T1000 (cell line): ENCODE data around the gene BARX2.
"Not testable (repeated sequence)": the region's sequence is repeated elsewhere in the genome, so short reads cannot be mapped to it uniquely, and the experiment has no call there.

Source experiments
- DNase-seq: peaks from one replicate; lab custom pipeline; 2025; ENCODE audit warnings: mixed read lengths; lab: John Stamatoyannopoulos, UW

The BARX2 gene

GRCh38 chr11:129375751-129376657, at the start of gene BARX2:
Gene BARX2, plus strand, starts transcription at chr11:129375848. Its CDS starts 188 bp downstream, at chr11:129376036.
- no peak for DNase-seq

GRCh38 chr11:129326921-129327320, 48.7 kb upstream of the BARX2 start:
- no peak for DNase-seq

- DNase-seq = not testable (repeated sequence)
Measured at GRCh38 chr11:129327708-129328107, 47.9 kb upstream of the BARX2 start.

GRCh38 chr11:129328756-129329155, 46.9 kb upstream of the BARX2 start:
- no peak for DNase-seq

- no peak for DNase-seq
Measured at GRCh38 chr11:129331217-129331616, 44.4 kb upstream of the BARX2 start.

GRCh38 chr11:129331871-129332274, 43.8 kb upstream of the BARX2 start:
- peak; percentile 40 for DNase-seq

GRCh38 chr11:129333873-129334272, 41.8 kb upstream of the BARX2 start:
- DNase-seq = no peak

GRCh38 chr11:129344301-129344940, 31.2 kb upstream of the BARX2 start:
- DNase-seq = not testable (repeated sequence)

- no peak for DNase-seq
Measured at GRCh38 chr11:129346916-129347315, 28.7 kb upstream of the BARX2 start.

- no peak for DNase-seq
Measured at GRCh38 chr11:129348813-129349212, 26.8 kb upstream of the BARX2 start.

- DNase-seq = no peak
Measured at GRCh38 chr11:129352676-129353075, 23.0 kb upstream of the BARX2 start.

GRCh38 chr11:129354691-129355090, 21.0 kb upstream of the BARX2 start:
- DNase-seq = no peak

- no peak for DNase-seq
Measured at GRCh38 chr11:129359748-129360147, 15.9 kb upstream of the BARX2 start.

- no peak for DNase-seq
Measured at GRCh38 chr11:129364143-129364654, 11.4 kb upstream of the BARX2 start.

- no peak for DNase-seq
Measured at GRCh38 chr11:129365816-129366215, 9.8 kb upstream of the BARX2 start.

- DNase-seq = no peak
Measured at GRCh38 chr11:129366737-129367597, 8.7 kb upstream of the BARX2 start.

- DNase-seq = no peak
Measured at GRCh38 chr11:129368889-129369672, 6.6 kb upstream of the BARX2 start.

GRCh38 chr11:129370715-129371114, 4.9 kb upstream of the BARX2 start:
- no peak for DNase-seq

GRCh38 chr11:129372609-129373488, 2.8 kb upstream of the BARX2 start:
- no peak for DNase-seq

GRCh38 chr11:129373489-129373953, 2.1 kb upstream of the BARX2 start:
- no peak for DNase-seq
